ENCODE results near the gene PTK6.

DNA sequence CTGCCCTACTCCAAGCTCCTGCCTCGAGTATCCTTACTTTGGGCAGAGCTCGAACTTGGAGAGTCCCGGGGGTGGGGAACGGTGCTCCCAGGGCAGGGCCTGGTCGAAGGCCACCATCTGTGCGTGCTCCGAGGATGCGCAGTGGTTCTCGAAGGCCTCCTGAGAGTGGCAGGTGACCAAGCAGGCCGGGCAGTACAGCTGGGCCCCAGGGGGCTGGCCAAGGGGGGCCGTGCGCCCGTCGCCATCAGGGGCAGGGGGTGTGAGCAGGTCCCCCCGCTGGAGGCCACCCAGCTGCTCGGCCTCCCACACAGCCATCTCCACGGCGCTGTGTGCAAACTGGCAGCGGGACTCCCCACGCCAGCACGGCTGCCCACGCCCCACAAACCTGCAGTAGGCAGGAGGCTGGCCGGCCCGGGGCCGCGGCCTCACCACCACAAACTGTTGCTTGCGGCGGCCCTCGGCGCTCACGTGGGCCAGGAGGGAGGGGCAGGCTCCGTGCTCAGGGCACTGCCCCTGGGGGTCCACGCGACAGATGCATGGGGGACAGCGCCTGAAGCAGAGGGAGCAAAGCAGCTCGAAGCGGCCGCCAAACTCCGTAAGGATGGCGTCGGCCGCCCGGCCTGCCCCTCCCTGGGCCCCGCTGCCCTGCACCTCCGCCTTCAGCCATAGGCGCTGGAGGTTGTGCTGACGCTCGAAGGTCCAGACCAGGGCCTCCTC, 35.1 kb upstream of the PTK6 start:
- TF ChIP-seq POLR2AphosphoS5 (IDR thresholded peaks at IDR 0.05; ENCODE audit: low read depth) (no peak), GABPA (IDR thresholded peaks at IDR 0.05; ENCODE audit: low read depth) (no peak), SPI1 (IDR thresholded peaks at IDR 0.05; ENCODE audit: borderline replicate concordance, low read depth) (no peak)
- TF ChIP-seq, protein P1, sequence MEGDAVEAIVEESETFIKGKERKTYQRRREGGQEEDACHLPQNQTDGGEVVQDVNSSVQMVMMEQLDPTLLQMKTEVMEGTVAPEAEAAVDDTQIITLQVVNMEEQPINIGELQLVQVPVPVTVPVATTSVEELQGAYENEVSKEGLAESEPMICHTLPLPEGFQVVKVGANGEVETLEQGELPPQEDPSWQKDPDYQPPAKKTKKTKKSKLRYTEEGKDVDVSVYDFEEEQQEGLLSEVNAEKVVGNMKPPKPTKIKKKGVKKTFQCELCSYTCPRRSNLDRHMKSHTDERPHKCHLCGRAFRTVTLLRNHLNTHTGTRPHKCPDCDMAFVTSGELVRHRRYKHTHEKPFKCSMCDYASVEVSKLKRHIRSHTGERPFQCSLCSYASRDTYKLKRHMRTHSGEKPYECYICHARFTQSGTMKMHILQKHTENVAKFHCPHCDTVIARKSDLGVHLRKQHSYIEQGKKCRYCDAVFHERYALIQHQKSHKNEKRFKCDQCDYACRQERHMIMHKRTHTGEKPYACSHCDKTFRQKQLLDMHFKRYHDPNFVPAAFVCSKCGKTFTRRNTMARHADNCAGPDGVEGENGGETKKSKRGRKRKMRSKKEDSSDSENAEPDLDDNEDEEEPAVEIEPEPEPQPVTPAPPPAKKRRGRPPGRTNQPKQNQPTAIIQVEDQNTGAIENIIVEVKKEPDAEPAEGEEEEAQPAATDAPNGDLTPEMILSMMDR (IDR thresholded peaks at IDR 0.05; ENCODE audit: insufficient read depth, low read length), result no peak
- TF ChIP-seq, protein P2, sequence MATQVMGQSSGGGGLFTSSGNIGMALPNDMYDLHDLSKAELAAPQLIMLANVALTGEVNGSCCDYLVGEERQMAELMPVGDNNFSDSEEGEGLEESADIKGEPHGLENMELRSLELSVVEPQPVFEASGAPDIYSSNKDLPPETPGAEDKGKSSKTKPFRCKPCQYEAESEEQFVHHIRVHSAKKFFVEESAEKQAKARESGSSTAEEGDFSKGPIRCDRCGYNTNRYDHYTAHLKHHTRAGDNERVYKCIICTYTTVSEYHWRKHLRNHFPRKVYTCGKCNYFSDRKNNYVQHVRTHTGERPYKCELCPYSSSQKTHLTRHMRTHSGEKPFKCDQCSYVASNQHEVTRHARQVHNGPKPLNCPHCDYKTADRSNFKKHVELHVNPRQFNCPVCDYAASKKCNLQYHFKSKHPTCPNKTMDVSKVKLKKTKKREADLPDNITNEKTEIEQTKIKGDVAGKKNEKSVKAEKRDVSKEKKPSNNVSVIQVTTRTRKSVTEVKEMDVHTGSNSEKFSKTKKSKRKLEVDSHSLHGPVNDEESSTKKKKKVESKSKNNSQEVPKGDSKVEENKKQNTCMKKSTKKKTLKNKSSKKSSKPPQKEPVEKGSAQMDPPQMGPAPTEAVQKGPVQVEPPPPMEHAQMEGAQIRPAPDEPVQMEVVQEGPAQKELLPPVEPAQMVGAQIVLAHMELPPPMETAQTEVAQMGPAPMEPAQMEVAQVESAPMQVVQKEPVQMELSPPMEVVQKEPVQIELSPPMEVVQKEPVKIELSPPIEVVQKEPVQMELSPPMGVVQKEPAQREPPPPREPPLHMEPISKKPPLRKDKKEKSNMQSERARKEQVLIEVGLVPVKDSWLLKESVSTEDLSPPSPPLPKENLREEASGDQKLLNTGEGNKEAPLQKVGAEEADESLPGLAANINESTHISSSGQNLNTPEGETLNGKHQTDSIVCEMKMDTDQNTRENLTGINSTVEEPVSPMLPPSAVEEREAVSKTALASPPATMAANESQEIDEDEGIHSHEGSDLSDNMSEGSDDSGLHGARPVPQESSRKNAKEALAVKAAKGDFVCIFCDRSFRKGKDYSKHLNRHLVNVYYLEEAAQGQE (IDR thresholded peaks at IDR 0.05; ENCODE audit: insufficient replicate concordance, low read depth), result no peak
